GM12872 (cell line): ENCODE measurements around the gene TNFSF18.

Experiments used
- CTCF ChIP-seq: IDR thresholded peaks from 3 replicates; pipeline ENCODE4 v1.5.1; 2011; ENCODE audit warnings: low read depth, mild to moderate bottlenecking, low read length, moderate library complexity; ENCODE audit not compliant: insufficient read depth

The TNFSF18 gene

DNA sequence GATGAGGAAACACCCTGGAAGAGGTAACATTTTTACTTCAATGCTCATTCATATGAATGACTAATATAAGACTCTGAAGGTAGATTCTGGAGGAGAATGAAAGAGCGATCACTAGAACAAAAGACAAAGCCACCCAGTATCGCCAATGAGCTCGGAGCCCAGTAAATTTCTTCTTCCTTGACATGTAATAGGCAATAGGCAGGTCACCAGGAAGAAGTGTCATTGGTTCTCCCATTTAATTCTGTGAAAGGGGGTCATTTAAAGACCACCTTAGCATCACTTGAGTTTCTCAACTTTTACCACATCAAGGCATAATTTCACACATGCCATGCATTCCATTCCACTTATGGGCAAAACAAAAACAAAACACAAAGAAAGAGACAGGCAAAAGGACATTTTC is 7.9 kb downstream of the TNFSF18 start:
- no peak for TF ChIP-seq CTCF

DNA sequence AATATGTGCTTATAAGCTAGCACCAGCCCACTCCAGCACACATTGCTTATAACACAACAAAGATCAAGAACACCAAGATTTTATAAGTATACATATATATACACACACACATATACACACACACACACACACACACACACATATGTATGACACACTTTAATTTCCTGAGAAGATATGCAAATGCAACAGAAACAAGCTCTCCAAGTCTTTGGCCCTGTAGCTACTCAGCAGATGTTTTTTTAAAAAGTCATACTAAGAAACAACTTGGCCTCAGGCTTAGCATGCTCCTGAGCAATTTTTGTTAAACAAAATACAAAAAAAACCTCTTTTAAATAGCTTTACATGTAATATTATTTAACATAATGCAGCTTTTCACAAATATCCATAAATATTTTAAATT is 11.1 kb downstream of the TNFSF18 start:
- no peak for TF ChIP-seq CTCF

GRCh38 chr1:173038875-173039554 is 11.7 kb downstream of the TNFSF18 start:
- no peak for TF ChIP-seq CTCF

DNA sequence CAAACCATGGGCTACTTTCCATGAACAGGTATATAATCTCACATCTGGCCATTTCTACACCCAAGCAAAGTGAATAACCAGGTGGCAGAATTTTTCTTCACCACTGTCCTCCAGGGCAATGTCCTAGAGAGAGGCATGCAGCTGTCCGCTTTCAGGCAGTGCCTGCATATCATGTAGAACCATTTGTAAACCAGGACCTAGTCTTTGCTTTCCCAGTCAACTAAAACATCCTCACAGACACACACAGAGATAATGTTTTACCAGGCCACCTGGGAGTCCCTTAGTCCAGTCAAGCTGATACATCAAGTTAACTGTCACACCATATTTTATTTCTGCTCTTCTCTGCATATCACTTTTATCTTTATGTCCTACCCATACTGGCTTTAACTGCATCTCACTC is 26.2 kb downstream of the TNFSF18 start:
- TF ChIP-seq CTCF: no peak

- TF ChIP-seq CTCF: no peak
Measured at GRCh38 chr1:173023343-173023742, 27.4 kb downstream of the TNFSF18 start.

DNA sequence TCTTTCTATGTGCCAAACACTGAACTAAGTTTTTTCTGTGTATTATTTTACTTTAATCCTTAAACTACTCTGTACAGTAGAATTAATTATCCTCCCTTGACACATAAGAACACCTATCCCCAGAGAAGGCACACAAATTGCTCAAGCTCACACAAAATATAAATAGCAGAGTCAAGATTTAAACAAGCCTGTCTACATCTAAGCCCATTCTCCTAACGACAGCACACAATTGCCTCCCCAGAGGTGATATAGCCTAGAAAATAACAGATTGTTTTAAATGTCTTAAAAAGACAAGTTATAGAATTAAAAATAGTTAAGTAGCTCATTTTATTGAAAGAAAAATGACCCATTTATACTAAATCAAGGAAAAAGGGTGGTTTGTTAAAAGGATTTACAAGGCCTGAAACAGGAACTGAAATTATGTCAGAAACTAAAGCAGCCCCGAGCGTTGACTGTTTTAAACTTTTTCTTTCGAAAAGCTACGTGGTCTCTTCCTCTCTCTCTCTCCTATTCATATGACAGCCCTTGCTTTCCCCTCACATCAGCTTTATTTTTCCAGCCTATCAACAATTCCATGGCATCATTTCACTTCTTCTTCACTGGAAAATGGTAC is 30.5 kb downstream of the TNFSF18 start:
- no peak for TF ChIP-seq CTCF

DNA sequence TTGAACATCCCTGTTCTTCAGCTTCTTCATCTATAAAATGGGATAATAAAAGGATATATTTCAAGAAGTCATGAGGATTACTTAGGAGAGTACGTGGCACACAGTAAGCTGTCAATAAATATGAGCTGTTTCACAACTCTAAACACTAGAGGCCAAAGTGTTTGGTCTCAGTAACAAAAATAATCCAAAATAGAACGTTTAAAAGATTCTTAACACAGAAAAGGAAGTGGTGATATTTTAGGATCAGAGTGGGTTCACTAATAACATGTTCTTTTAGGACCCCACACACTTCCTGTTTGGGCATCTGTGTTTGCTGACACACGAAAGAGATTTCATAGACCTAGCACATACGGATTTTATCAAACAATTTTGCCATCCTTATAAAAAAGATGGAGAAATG is 32.9 kb downstream of the TNFSF18 start:
- no peak for TF ChIP-seq CTCF

GRCh38 chr1:173016419-173016818 is 34.3 kb downstream of the TNFSF18 start:
- no peak for TF ChIP-seq CTCF
